T-helper 2 cell treated with Interferon-gamma antibody and Interleukin-4, amounts not matched to agents 5 μg/mL and 100 μg/mL, for 36 hours (primary cell): ENCODE data around the gene RCN1.
A peak's percentile ranks its signal among the peaks of the same experiment; 100 is the strongest.
"Not testable (repeated sequence)": the region's sequence is repeated elsewhere in the genome, so short reads cannot be mapped to it uniquely, and the experiment has no call there.

ENCODE experiments used
- DNase-seq: peaks from one replicate; pipeline ENCODE4 v3.0.0; 2021; ENCODE audit warnings: low spot score
- H3K27ac Mint-ChIP-seq: one replicate; pipeline ENCODE4 v1.8.0; 2021; ENCODE audit warnings: mild to moderate bottlenecking, mixed read lengths
- H3K27me3 Mint-ChIP-seq: one replicate; pipeline ENCODE4 v1.8.0; 2021; ENCODE audit warnings: low read depth, mixed read lengths
- H3K36me3 Mint-ChIP-seq: one replicate; pipeline ENCODE4 v1.8.0; 2021; ENCODE audit warnings: low read depth, mixed read lengths
- H3K4me1 Mint-ChIP-seq: one replicate; pipeline ENCODE4 v1.8.0; 2021; ENCODE audit warnings: low read depth, mixed read lengths
- H3K4me3 Mint-ChIP-seq: one replicate; pipeline ENCODE4 v1.8.0; 2022; ENCODE audit warnings: mild to moderate bottlenecking, moderate library complexity, mixed read lengths
- H3K9me3 Mint-ChIP-seq: one replicate; pipeline ENCODE4 v1.8.0; 2021; ENCODE audit warnings: mixed read lengths

Gene RCN1

GRCh38 chr11:32092581-32093170, 1.8 kb downstream of the RCN1 start:
- Mint-ChIP-seq H3K4me3 (peak overlapping the region; percentile 64), H3K36me3 (peaks cover 12% of the 10 kb centered on the region), H3K4me1 (peaks cover 21% of the 10 kb centered on the region), H3K27ac (peak overlapping the region; percentile 55), H3K27me3 (peaks cover 5% of the 10 kb centered on the region), H3K9me3 (no peaks in the 10 kb centered on the region)
- DNase-seq = no peak

- Mint-ChIP-seq H3K9me3 (peaks cover 4% of the 10 kb centered on the region), H3K36me3 (peaks cover 31% of the 10 kb centered on the region), H3K27ac (no peak overlapping the region), H3K4me3 (no peak overlapping the region), H3K27me3 (no peaks in the 10 kb centered on the region), H3K4me1 (peaks cover 20% of the 10 kb centered on the region)
- no peak for DNase-seq
Observed at GRCh38 chr11:32094923-32095322, 4.0 kb downstream of the RCN1 start.

- peaks cover 17% of the 10 kb centered on the region for H3K4me1 Mint-ChIP-seq
- no peaks in the 10 kb centered on the region for H3K27me3 Mint-ChIP-seq
- no peak overlapping the region for H3K27ac Mint-ChIP-seq
- H3K4me3 Mint-ChIP-seq = no peak overlapping the region
- peaks cover 46% of the 10 kb centered on the region for H3K36me3 Mint-ChIP-seq
- peaks cover 4% of the 10 kb centered on the region for H3K9me3 Mint-ChIP-seq
- DNase-seq = no peak
Observed at GRCh38 chr11:32098142-32098903, 7.4 kb downstream of the RCN1 start.

GRCh38 chr11:32099516-32099915, 8.6 kb downstream of the RCN1 start:
- Mint-ChIP-seq H3K9me3 (peaks cover 4% of the 10 kb centered on the region), H3K36me3 (peaks cover 49% of the 10 kb centered on the region), H3K27me3 (no peaks in the 10 kb centered on the region), H3K4me1 (peaks cover 14% of the 10 kb centered on the region), H3K27ac (no peak overlapping the region), H3K4me3 (no peak overlapping the region)
- DNase-seq = no peak

GRCh38 chr11:32100495-32100894, 9.6 kb downstream of the RCN1 start:
- Mint-ChIP-seq H3K4me1 (peaks cover 14% of the 10 kb centered on the region), H3K9me3 (peaks cover 4% of the 10 kb centered on the region), H3K27me3 (no peaks in the 10 kb centered on the region), H3K4me3 (no peak overlapping the region), H3K36me3 (peaks cover 49% of the 10 kb centered on the region), H3K27ac (no peak overlapping the region)
- DNase-seq = no peak

GRCh38 chr11:32101791-32102190, 10.9 kb downstream of the RCN1 start:
- Mint-ChIP-seq H3K4me3 (no peak overlapping the region), H3K36me3 (peaks cover 46% of the 10 kb centered on the region), H3K4me1 (peaks cover 14% of the 10 kb centered on the region), H3K27ac (no peak overlapping the region), H3K27me3 (no peaks in the 10 kb centered on the region), H3K9me3 (peaks cover 4% of the 10 kb centered on the region)
- DNase-seq = no peak

- H3K27ac Mint-ChIP-seq, H3K4me1 Mint-ChIP-seq, DNase-seq, H3K27me3 Mint-ChIP-seq, H3K4me3 Mint-ChIP-seq, H3K9me3 Mint-ChIP-seq: not testable (repeated sequence)
- peaks cover 32% of the 10 kb centered on the region for H3K36me3 Mint-ChIP-seq
Observed at GRCh38 chr11:32103121-32103719, 12.3 kb downstream of the RCN1 start.

- no peak overlapping the region for H3K4me3 Mint-ChIP-seq
- no peaks in the 10 kb centered on the region for H3K27me3 Mint-ChIP-seq
- no peaks in the 10 kb centered on the region for H3K4me1 Mint-ChIP-seq
- peaks cover 25% of the 10 kb centered on the region for H3K36me3 Mint-ChIP-seq
- H3K9me3 Mint-ChIP-seq = no peaks in the 10 kb centered on the region
- no peak overlapping the region for H3K27ac Mint-ChIP-seq
- DNase-seq = no peak
Observed at GRCh38 chr11:32103941-32104340, 13.1 kb downstream of the RCN1 start.

- no peak for DNase-seq
- H3K9me3 Mint-ChIP-seq = no peaks in the 10 kb centered on the region
- H3K4me1 Mint-ChIP-seq = no peaks in the 10 kb centered on the region
- no peak overlapping the region for H3K4me3 Mint-ChIP-seq
- H3K27me3 Mint-ChIP-seq = no peaks in the 10 kb centered on the region
- H3K27ac Mint-ChIP-seq = no peak overlapping the region
- peaks cover 9% of the 10 kb centered on the region for H3K36me3 Mint-ChIP-seq
Observed at GRCh38 chr11:32105871-32106560, 15.1 kb downstream of the RCN1 start.

GRCh38 chr11:32107647-32108046, 16.8 kb downstream of the RCN1 start:
- Mint-ChIP-seq H3K9me3 (no peaks in the 10 kb centered on the region), H3K27ac (no peak overlapping the region), H3K4me1 (no peaks in the 10 kb centered on the region), H3K36me3 (peaks cover 5% of the 10 kb centered on the region), H3K4me3 (no peak overlapping the region), H3K27me3 (peaks cover 2% of the 10 kb centered on the region)
- DNase-seq = no peak

GRCh38 chr11:32108576-32108975, 17.7 kb downstream of the RCN1 start:
- Mint-ChIP-seq H3K4me1 (no peaks in the 10 kb centered on the region), H3K9me3 (no peaks in the 10 kb centered on the region), H3K27ac (no peak overlapping the region), H3K4me3 (no peak overlapping the region), H3K36me3 (peaks cover 3% of the 10 kb centered on the region), H3K27me3 (peaks cover 10% of the 10 kb centered on the region)
- DNase-seq = no peak

- Mint-ChIP-seq H3K27me3 (peaks cover 12% of the 10 kb centered on the region), H3K27ac (no peak overlapping the region), H3K4me3 (no peak overlapping the region), H3K36me3 (peaks cover 1% of the 10 kb centered on the region), H3K9me3 (no peaks in the 10 kb centered on the region), H3K4me1 (no peaks in the 10 kb centered on the region)
- no peak for DNase-seq
Observed at GRCh38 chr11:32109138-32109537, 18.3 kb downstream of the RCN1 start.

- Mint-ChIP-seq H3K36me3 (no peaks in the 10 kb centered on the region), H3K4me1 (no peaks in the 10 kb centered on the region), H3K27ac (no peak overlapping the region), H3K9me3 (no peaks in the 10 kb centered on the region), H3K27me3 (peaks cover 12% of the 10 kb centered on the region), H3K4me3 (no peak overlapping the region)
- DNase-seq = no peak
Observed at GRCh38 chr11:32109592-32109991, 18.7 kb downstream of the RCN1 start.

GRCh38 chr11:32110795-32111194, 19.9 kb downstream of the RCN1 start:
- Mint-ChIP-seq H3K27ac (no peak overlapping the region), H3K36me3 (no peaks in the 10 kb centered on the region), H3K4me1 (no peaks in the 10 kb centered on the region), H3K9me3 (no peaks in the 10 kb centered on the region), H3K4me3 (no peak overlapping the region), H3K27me3 (peaks cover 16% of the 10 kb centered on the region)
- DNase-seq = no peak
